Activated CD8-positive, alpha-beta memory T cell treated with anti-CD3 and anti-CD28 coated beads for 48 hours (primary cell): ENCODE measurements around the gene SLC16A14.
A peak's percentile ranks its signal among the peaks of the same experiment; 100 is the strongest.
"Not testable (repeated sequence)": the region's sequence is repeated elsewhere in the genome, so short reads cannot be mapped to it uniquely, and the experiment has no call there.

Source experiments
- DNase-seq, 3 experiments: peaks; one replicate each; pipeline ENCODE4 v3.0.0-alpha.2; 2020; ENCODE audit warnings: low read depth in 2 of 3, low spot score in 2 of 3

Gene SLC16A14

GRCh38 chr2:230068651-230069055 lies at the start of gene SLC16A14:
Gene SLC16A14 (minus strand): TSS chr2:230068924. CDS start chr2:230059352, 9,572 bp downstream.
- no peak for DNase-seq

- DNase-seq = no peak
Measured at GRCh38 chr2:230106771-230107170, 38.0 kb upstream of the SLC16A14 start.

- not testable (repeated sequence) for DNase-seq
Measured at GRCh38 chr2:230101967-230102366, 33.2 kb upstream of the SLC16A14 start.

- no peak for DNase-seq
Measured at GRCh38 chr2:230097841-230098240, 29.1 kb upstream of the SLC16A14 start.

GRCh38 chr2:230097424-230097823 lies 28.7 kb upstream of the SLC16A14 start:
- no peak for DNase-seq

GRCh38 chr2:230090967-230091366 lies 22.2 kb upstream of the SLC16A14 start:
- DNase-seq = no peak

GRCh38 chr2:230085201-230085600 lies 16.5 kb upstream of the SLC16A14 start:
- no peak for DNase-seq

GRCh38 chr2:230077851-230078547 lies 9.3 kb upstream of the SLC16A14 start:
- DNase-seq = no peak

- DNase-seq = no peak
Measured at GRCh38 chr2:230076819-230077218, 8.1 kb upstream of the SLC16A14 start.

GRCh38 chr2:230075988-230076631 lies 7.4 kb upstream of the SLC16A14 start:
- DNase-seq = no peak

- no peak for DNase-seq
Measured at GRCh38 chr2:230071421-230071820, 2.7 kb upstream of the SLC16A14 start.

GRCh38 chr2:230069402-230069801 lies 678 bp upstream of the SLC16A14 start:
- DNase-seq = no peak

GRCh38 chr2:230068016-230068650 lies 591 bp downstream of the SLC16A14 start:
- peak in 1 of 3 experiments; percentile 47 for DNase-seq

GRCh38 chr2:230060672-230061293 lies 7.9 kb downstream of the SLC16A14 start:
- DNase-seq = no peak

GRCh38 chr2:230053753-230054478 lies 14.8 kb downstream of the SLC16A14 start:
- DNase-seq = no peak

GRCh38 chr2:230052299-230052698 lies 16.4 kb downstream of the SLC16A14 start:
- DNase-seq = no peak

- no peak for DNase-seq
Measured at GRCh38 chr2:230050136-230050535, 18.6 kb downstream of the SLC16A14 start.

- DNase-seq = no peak
Measured at GRCh38 chr2:230048010-230048671, 20.6 kb downstream of the SLC16A14 start.

- DNase-seq = no peak
Measured at GRCh38 chr2:230046491-230046890, 22.2 kb downstream of the SLC16A14 start.

GRCh38 chr2:230043461-230043860 lies 25.3 kb downstream of the SLC16A14 start:
- no peak for DNase-seq

- DNase-seq = no peak
Measured at GRCh38 chr2:230043025-230043424, 25.7 kb downstream of the SLC16A14 start.
